GM19035 (cell line): Measurements from ENCODE around the gene NT5C1B.

Source experiments
- ATAC-seq: cut with Tn5 transposase; IDR thresholded peaks from one replicate; pipeline ENCODE4 v1.9.1; 2021; ENCODE audit not compliant: unreplicated experiment

NT5C1B gene

DNA sequence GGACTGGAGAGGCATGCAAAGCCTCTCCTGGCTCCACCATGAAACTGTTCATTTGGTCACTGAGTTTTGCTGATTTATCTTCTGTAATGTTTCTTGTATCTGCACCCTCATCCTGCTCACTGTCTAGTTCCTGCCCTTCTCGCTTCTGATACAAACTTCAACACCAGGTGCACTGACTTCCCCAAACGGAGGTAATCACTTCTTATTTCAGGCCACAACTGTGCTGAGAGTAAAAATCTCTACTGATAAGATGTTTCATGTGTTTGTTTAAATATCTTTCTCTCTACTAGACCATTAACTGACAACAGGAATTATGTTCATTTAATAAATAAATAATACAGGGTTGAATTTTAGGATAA, 10.9 kb upstream of the NT5C1B start:
- ATAC-seq = no peak

DNA sequence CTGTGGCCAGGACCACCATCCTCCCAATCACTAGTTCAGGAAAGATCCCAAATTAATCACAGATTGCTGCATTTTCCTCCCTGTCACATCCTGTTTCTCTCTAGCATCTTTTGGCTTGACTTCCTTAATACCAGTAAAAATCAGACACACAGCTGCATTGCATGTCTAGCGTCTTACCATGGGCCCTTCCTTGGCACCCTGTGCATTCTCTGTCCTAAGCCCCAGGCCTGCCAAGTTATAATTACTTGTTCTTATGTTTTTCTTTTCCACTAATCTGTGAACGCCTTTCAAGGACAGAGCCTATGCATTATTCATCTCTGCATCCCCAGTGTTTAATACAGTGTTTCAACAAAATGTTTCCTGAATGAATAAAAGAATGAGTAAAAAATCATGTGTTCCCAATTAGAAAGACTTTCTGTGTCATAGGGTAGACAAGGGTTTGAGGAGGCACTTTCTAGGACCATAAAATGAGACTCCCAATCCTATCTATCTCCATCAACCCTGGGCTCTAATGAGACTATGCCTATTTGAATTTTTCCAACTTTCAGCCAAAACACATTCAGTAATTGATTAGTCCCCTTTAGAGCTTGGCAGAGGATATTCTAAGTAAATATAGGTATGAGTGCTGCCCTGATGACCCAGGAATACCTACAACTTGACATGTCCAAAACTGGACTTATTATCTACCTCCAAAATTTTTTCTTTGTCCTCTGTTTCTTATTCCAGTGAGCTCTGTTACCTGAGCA, 10.3 kb upstream of the NT5C1B start:
- no peak for ATAC-seq

DNA sequence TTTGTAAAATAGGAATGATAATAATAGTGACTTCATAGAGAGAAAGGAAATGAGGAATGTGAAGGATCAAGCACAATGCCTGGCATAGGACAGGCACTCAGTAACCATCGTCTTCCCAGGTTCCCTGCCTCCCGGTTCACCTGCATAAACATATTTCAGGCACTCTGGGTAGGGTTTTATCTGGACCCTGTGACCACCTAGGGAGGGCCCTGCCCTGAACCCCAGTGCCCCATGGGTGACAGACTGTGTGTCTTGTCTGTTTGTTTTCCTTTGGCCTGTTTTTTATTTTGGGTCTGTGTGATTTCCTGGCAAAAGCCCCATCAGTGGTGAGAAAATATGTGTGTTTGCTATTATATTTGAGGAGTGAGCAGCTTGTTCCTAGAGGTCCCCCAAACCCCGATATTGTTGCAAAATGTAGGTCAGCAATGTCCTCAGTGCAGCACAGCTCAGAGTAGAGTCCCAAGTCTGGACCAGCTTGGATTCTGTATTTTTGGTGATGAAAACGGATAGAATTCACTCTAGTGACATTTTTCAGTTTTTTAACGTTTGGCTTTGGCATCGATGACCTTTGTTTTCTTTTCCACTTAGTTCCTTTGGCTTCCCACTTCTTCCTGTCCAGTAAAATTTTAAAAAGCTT, 9.6 kb upstream of the NT5C1B start:
- no peak for ATAC-seq

DNA sequence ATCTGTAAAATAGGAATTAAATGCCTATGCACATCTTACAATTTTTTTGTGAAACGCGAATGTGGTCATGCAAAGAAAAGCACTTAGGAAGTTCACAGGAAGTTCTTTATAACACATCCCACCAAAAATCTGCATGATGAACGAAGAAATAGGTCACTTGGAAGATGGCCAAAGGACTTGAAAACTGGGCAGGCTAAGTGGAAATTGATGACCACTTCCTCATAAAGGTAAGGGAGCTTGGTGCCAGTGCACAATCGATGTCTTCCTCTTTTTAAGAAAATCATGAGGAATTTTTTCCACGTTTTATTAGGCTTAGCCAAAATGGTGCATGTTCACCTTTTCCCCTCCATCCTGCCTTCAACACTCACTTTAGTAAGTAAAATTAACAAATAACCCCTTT, 8.2 kb upstream of the NT5C1B start:
- no peak for ATAC-seq

DNA sequence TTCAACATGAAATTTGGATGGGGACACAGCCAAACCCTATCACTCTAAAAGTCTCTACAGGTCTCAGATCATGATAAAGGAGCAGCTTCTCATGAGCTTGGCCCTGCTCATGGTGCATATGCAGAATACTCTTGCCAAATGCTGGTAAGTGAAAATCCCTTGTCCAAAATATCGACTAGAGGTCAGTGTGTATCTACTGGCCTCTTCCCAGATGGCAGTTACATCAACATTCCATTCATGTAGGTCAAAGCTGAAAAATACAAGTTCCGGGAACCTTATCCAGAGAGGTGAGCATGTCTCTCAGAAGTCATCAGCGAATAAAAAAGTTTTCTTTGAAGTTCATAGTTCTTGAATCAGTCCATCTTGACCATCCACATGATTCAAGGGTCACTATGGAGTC, 7.6 kb upstream of the NT5C1B start:
- ATAC-seq = no peak

DNA sequence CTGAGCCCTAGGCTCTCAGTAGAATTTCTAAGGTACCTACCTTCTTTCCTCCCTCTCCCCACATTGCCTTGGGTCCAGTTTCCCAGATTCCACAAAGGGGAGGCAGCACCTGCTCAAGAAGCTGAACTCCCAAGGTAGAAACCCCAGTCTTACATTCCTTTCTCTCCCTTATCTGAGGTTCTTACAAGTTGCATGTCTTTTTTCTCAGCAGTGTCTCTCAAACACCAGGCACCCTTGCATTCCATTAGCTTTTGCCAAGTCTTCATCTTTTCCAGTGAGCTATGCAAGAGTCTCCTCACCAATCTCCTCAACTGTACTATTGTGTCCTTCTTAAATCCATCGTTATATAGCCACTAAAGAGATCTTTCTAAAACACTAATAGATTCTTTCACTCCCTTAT, 4.1 kb upstream of the NT5C1B start:
- no peak for ATAC-seq

DNA sequence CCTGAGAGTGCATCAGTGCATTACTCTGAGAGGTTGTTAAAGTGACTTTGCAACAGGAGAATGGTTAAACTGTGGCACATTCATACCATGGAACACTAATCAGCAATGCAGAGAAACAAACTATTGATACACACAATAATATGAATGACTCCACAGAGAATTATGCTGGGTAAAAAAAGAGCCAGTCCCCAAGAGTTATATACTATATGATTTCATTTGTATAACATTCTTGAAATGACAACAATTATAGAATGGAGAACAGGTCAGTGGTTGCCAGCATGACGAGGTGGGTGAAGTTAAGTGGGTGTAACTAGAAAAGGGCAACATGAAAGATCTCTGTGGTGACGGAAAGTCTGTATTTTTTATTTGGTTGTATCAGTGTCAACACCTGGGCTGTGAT, 3.0 kb upstream of the NT5C1B start:
- no peak for ATAC-seq

DNA sequence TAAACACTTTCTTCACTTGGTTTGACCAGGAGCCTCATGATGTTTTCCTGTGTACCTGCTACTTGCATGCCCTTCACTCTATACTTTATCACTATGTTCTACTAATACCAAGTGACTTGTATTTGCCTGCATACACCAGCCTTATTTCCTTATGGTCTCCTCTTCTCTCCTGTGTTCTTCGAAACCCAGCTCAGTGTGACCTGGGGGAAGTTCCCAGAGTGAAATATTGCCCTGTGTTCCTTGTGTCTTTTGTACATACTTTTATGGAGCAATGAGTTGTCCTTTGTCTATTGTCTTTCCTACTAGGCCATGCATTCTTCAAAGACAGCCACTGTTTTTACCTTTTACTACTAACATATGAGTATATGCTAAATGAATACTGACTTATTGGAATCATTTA, 567 bp downstream of the NT5C1B start:
- ATAC-seq = no peak

DNA sequence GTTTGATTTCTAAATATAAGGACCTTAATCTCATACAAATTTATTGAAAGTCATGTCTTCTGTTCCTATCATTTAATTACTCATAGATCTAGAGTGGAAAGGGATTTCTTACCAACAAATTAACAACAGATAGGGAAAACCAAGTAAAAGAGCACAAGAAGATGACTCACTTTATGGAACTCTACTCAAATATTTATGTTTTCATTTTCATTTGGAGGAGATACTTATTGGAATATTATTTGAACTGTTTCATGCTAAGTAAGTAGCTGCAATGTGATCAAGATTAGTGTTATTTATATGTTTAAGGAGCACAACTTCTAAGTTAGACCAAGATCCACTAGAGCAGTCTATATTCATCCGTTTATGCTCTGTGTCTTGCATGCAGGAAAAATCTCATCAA, 1.3 kb downstream of the NT5C1B start:
- no peak for ATAC-seq

DNA sequence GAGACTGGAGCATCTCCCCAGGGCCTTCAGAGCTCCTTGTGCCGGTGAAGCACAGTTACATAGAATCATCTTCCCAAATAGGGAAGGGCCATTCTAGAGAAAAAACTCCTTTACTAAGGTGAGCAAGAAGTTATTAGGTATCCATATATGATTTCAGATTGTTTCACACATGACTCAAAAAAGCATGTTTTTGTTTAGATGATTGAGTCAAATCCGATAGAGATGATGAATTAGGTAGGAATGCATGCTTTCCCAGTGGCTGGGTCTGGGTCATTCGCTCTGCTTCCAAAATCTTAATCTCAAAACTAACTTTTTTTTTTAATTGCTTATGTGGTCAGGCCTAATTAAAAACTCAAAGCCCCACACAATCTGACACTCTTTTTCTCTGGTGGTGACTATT, 3.8 kb downstream of the NT5C1B start:
- ATAC-seq = no peak

DNA sequence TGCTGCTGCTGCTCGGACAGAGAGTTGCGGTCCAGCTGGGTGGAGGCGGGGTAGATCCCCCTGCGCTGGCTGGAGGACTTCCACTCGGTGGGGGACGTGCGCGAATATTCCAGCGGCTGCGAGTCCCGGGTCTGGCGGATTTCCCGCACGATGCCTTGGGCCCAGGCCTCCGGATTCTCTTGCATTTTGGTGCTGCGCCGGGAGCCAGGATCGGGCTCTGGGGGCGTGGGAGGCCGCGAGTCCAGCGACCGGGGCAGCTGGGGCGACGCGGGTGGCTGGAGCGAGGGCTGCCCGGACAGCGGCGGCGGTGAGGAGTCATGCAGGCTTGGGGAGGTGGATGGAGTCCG, 4.8 kb downstream of the NT5C1B start:
- ATAC-seq = no peak

DNA sequence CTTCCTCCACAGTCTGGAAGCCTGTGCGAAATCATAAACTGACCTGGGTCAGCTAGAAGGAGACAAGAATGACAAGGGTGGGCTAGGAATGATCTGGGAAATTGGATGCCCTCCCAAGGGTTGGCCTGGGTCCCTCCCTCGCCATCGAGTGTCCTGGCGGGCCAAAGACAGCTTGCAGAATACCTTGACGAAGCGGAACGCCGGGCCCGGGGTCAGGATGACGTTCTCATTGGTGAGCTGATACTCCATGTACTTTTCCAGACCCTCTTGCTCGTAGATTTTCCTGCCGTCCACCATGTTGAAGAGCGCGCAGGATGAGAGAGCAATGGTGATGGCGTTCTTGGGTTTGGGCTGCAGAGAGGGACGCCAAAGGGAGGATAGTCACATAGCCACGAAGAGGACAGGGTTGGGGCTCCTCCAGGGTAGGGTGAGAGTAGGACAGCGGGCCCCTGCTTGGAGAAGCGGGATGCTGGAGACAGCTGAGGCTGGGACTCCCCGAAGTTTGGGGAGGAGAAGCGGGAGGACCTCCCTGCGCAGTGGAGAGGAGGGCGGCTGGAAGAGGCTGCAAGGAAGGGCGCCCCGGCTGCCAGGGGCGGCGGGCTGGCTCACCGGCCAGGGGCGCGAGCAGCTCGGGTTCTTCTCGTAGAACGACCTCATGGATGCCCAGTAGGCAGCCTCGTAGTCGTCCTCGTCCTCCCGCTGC, 5.3 kb downstream of the NT5C1B start:
- ATAC-seq = no peak

DNA sequence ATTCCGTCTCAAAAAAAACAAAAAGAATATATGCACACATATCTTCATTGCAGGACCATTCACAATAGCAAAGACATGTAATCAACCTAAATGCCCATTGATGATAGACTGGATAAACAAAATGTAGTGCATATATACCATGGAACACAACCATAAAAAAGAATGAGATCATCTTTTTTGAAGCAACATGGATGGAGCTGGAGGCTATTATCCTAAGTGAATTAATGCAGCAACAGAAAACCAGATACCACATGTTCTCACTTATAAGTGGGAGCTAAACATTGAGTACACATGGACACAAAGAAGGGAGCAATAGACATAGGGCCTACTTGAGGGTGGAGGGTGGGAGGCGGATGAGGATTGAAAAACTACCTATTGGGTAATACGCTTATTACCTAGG, 8.8 kb downstream of the NT5C1B start:
- no peak for ATAC-seq

DNA sequence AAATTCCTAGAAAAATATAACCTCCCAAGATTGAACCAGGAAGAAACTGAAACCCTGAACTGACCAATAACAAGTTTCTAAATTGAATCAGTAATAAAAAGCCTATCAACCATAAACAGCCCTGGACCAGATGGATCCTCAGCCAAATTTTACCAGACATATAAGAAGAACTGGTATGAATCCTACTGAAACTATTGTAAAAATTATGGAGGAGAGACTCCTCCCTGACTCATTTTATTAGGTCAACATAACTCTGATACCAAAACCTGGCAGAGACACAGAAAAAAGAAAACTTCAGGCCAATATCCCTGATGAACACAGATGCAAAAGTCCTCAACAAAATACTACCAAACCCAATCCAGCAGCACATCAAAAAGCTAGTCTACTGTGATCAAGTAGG, 11.3 kb downstream of the NT5C1B start:
- no peak for ATAC-seq

DNA sequence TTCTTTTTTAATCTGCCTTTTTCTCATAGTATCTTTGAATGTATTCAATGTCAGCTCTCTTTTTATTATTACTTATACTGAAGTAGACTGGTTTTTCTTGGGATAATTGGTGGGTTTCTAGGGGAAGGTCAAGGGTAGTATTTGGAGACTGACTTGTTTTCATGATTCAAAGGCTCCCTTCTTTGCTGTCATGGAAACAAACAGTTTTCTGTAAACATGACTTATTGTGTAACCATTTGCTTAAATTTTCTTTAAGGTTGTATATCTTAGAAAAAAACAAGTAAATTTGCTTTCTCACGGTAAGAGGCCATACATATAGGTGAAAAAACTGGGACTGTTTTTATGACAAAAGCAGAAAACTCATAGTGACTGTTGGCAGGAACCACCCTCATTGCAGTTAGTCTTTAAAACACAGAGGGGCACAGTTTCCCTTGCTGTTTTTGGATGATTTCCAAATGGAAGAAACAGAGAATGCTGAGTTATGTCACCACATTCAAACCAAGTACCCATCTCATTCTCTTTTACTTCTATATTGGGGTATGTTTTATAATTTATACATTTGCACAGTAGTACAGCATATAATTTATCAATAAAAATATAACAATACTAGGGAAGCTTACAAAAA, 23.1 kb downstream of the NT5C1B start:
- ATAC-seq = no peak

DNA sequence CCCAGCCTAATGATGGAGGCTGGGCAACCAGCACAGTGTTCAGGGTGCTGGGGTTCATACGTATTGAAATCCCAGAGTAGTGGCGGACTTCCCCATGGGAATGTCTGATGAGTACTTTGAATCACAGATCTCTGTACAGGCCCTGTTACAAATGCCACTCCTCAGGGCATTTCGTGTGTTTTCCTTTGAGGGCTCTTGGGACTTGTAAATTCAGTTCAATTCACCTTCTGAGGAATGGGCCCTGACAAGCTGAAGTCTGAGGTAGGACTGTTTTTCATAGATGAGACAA, 28.6 kb downstream of the NT5C1B start:
- peak; percentile 1 for ATAC-seq

DNA sequence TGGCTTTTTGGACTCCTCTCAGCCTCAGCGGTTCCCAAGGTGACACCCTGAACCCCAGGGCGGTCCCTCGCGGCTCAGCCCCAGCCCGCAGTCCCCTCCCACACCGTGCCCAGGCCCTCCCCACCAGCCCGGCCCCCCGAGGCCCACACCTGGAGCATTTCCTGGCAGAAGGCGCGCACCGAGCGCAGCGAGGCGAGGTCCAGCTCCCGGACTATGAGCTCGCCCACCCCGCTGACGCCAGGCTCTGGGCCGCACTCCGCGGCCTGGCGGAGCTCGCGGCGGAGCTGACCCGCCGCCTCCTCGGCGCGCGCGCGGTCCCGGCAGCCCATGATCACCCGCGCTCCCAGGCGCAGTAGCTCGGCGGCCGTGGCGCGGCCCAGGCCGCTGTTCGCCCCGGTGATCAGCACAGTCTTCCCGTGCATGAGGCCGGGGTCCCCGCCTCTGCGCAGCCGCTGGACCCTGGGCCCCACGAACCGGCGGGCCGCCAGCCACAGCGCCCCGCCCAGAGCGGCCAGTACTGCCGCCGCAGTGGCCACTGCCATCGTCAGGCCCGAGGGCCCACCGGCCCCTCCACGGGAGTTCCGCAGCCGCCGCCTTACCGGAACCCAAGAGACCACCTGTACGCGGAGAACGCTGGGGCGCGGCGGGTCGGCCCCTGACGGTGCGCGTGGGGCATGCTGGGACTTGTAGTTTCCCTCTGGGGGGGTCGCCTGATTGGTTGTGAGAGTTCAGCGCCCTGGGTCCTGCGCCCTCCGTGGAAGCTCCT, 29.2 kb downstream of the NT5C1B start, which contains the start of gene RDH14:
TSS of gene RDH14 (minus strand) at position 623 of the 766 bp plus-strand sequence. CDS start at position 542, 81 bp downstream.
- peak; percentile 97 for ATAC-seq

DNA sequence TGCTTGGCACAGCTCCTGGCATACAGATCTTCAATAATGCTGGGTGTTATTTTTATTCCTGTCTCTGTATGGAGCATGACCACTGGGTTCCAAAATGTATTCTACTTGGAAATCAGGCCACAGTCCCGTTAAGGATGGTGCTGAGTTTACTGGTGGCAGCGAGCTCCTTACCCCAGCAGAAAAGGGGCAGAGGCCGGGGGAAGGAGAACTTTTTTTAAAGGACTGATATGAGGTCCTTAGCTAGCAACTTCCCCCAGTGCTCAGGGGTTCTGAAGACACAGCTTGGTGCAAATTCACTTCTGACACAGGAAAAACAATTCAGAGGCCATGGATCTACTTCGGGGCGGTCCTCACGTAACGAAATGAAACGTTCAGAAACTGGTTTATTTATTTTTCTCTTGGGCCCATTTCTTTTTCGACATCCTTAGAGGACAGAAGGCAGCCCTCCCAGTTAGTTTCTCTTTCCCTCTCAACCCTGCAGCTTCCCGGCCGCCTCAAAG, 29.8 kb downstream of the NT5C1B start:
- no peak for ATAC-seq

DNA sequence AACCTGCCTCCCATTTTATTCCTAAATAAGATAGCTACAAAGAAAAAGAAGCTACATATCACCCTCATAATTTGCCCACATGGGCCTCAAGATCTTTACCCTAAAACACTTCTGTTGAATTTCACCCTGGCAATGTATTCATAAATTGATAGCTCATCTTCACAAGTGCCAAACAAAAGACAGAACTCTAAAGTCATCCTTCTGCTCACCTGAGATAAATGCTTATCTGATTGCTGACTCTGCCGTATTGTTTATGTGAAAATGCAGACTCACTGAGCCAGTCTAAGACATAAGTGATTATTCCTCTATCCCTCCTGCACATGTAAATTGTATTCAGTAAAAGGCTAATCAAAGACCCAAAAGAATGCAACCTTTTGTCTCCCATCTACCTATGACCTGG, 30.9 kb downstream of the NT5C1B start:
- ATAC-seq = no peak

DNA sequence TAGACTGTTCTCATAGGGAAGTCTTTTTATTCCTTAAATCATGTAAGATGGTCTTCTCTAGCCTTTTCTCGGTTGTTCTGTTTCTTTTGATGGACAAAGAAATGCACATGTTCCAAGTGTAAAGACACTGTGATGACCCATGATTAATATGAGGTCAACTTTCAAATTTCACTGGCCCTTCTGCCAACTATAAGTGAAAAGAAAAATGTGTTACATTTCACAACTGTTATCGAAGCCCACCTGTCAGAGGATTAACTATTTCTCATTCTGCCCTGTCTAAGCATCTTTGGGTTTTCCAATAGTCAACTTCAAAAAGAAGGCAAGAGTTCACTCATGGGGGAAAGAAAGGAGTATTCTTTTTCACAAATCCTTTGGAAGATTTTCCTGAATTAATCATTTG, 32.2 kb downstream of the NT5C1B start:
- ATAC-seq = no peak

DNA sequence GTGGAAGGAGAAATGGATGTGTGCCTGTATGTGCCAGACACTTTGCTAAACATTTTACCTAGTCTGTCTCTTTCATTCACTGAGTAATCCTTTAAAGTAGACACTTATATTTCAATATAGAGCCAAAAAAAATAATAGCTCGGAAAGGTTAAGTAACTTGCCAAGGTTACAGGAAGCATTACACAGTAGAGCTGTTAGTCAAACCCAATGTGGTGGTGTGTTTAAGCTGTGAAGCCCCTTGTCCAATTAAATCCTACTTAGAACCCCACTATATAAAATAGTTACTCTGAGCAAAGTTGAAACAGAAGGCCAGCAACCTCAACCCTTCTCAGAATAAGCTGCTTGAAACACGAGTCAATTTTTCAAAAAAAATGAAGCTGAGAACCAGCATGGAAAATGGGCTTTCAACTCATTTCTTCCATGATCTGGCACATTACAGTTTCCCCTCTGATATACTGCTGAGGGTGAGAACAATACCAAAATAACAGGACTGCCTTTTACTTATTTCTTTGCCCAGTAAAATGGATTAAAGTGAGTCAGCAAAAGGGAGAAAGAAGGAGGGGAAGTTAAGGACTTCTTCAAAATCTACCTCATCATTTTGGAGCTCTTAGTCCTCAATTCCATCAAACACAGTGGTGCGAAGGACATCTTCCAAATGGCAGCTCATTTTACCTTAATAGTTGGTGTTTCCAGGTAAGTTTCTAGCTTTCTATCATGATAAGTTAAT, 36.9 kb downstream of the NT5C1B start:
- no peak for ATAC-seq
